Superior temporal gyrus (tissue), 1 donor: Measurements from ENCODE around the gene BRWD1.
A peak's percentile ranks its signal among the peaks of the same experiment; 100 is the strongest.

Experiments
- DNase-seq: peaks from one replicate; pipeline ENCODE4 v3.0.0-alpha.2; 2016; ENCODE audit errors: extremely low spot score

Gene BRWD1

DNA sequence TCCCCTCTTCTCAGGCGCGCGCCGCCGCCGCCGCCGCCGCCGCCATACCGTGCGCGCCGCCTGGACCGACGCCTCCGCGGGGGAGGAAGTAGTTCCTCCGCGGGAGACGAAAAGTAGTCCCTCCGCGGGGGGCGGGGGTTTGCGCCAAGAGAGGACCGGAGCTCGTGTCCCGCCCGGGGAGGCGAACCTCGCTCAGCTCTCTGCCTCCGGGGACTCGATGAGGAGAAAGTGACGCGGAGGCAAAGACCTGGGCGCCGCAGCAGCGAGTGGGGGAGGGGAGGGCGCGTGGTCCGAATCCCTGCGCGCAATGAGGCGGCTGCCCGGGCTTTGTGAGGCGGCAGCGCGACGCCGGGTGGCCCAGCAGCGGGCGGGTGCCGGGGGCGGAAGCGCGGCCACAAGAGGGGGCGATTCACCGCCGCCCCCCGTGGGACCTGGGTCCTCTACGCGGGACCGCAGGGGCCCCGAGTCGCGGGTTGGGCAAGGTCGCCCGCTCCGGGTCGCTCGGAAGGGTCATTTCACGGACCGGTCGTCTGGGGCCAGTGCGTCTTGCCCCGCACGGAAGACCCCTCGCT, at the start of gene BRWD1:
Gene BRWD1, minus strand, starts transcription at position 62 of the 572 bp plus-strand sequence. CDS start 141 bp downstream, outside the sequence.
- DNase-seq, result peak; percentile 76

DNA sequence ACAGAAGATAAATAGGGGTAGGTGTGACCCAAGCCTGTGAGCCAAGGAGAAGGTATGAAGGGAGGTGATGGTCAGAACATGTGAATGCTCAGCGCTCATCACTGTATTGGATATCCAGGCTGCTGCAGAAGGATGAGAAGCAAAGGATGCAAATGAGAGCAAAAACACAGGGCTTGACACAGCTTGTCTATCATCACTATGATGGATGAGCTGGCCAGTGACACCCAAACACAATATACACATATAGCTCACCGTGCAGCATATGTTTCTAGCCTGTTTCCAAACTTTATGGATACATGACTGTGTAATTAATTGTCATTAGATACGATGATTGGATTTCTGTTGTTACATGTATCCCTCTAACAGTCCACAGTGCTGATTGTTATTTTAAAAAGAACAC, 49.3 kb upstream of the BRWD1 start:
- no peak for DNase-seq

DNA sequence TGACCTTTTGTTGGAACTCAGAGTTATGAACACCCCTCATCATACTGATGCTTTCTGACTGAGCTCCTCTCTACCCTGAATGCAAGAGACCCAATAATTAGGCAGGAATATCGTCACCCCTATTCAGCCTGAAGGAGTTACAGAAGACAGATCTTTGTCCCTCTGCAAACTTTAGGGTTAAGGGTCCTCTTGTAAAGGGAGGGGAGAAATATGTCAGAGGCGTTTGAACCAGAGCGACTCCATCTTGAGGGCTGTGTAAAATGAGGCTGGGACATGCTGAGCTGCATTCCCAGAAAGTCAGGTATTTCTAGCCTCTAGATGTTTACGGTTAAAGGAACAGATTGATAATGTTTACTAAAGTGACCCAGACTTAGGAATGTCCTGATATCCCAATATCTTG, 46.0 kb upstream of the BRWD1 start:
- no peak for DNase-seq

DNA sequence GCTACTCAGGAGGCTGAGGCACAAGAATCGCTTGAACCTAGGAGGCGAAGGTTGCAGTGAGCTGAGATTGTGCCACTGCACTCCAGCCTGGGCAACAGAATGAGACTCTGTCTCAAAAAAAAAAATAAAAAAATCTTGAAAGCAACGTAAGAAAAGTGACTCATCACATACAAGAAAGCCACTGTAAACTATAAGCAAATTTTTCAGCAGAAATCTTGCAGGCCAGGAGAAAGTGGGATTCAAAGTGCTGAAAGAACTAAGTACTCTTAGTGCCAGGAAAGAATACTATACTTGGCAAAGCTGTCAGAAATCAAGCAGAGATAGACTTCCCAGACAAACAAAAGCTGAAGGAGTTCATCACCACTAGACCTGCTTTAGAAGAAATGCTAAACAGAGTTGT, 39.9 kb upstream of the BRWD1 start:
- DNase-seq, result no peak

DNA sequence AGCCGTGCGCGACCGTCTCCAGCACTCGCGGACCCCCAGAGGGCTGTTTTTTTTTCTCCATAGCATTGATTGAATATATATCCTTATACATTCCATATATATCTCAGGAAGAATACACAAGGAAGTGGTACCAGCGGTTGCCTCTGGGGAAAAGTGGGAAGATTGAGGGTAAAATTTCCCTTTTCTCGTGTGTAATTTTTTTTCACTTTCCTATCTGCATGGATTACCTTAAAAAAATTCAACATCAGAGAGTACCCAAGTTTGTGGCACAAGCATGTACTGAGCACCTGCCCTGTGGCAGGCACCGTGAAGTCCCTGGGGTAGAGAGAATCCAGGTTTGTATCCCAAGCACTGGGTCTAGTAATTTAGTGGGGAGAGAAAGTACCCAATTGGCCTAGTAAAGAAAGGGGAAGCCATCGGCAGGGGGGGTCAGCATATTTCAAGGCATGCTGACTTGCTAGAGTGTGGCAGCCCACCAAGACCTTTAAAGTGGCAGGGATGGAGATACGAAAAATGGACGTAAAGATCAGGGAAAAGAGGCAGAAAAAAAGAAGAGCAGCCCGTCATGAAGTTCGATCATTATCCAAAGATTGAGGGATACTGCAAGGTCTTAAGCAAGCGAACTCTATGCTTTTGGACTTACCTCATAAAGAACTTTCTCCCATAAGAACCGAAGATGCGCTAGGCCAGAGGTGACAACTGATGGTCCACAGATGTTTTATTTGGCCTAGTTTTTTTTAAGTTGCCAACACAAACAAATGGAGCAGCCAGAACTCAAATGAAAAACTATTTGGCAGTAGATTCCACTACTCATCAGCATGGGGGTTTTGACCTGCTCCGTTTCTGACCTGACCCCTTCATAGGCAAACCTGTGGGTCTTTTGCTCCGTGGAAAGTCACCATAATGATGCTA, 36.9 kb upstream of the BRWD1 start:
- DNase-seq, result no peak

DNA sequence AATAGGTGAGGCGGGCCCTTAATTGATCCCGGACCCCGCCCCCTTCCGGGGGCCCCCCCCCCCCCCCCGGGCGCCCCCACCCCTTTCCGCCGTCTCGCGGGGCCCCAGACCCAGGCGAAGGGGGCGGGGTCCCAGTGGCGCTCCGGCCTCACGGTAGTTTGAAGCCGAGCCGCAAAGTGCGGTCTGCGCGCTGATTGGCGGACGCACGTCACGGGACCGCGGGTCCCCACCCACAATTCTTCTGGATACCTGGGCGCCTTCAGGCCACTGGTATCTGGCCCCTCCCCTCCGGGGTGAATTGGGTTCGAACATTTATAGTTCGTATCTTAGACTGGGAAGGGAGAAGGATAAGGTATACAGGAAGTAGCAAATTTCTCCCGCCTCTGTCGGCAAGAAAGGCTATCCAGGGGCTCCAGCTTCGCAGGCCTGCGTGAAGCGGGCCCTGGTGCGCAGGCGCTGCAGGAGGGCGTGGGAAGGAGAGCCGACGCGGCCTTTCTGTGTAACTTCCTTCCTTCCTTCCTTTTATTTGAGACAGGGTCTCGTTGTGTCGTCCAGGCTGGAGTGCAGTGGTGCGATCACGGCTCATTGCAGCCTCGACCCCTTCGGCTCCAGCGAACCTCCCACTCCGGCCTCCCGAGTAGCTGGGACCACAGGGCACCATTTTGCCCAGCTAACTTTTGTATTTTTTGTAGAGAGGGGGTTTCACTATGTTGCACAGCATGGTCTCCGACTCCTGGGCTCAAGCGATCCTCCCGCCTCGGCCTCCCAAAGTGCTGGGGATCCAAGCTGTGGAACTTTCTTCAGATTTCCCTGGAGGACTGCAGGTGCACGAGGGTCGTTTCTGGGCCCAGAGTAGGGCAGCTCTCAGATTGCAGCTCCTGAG, 36.0 kb upstream of the BRWD1 start:
- peak; percentile 97 for DNase-seq

DNA sequence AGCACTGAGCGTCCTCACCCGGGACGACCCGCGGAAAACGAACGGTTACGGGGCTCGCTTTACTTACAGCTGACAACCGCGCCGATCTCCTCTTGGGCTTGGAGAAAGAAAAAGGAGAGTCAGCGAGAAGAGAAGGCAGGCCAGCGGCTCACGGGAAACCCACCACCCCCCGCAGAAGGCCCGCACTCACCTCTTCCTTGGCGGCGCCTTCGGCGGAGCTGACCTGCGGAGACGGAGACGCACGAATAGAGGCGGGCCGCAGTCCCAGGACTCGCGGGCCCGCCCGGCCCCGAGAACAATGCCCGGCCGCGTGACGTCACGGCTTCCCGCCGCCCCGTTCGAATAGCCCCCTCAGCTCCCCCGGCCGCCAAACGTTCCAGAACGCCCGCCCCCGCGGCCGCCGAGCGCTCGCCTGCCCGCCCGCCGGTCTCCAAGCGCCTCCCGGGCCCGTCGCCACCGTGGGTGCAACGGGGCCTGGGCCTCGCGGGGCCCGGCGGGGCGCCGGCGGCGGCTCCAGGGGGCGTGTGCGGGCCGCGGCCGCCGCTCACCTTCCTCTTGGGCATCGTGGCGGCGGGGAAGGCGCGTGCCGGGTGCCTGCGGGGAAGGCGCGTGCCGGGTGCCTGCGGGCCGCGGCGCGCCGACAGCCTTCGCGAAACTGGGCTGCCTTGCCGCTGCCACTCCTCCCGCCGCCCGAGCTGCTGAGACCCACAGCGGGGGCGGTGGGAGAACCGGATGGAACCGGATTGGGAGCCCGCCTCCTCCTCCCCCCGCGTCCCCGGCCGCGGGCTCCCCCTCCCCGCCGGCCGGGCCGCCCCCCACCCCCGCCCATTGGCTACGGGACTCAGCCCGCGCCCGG, 35.2 kb upstream of the BRWD1 start, which contains the start of gene HMGN1:
Gene HMGN1, minus strand, starts transcription at position 734 of the 856 bp plus-strand sequence. Its CDS starts 171 bp downstream, at position 563.
- DNase-seq, result peak; percentile 71

DNA sequence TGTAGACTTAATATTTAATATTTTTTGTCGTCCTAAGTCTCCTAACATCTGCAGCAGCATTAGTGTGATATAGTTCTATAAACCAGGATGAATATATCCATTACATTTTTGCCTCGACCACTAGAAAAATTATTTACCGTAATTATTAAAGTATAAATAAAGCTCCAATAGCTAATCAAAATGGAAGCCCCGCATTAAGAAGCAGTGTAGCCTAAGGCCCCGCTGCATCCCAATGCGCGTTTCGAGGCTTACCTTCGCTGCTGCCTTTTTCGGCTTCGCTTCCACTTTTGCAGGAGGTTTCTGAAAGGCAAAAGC, 34.6 kb upstream of the BRWD1 start:
- DNase-seq, result no peak

DNA sequence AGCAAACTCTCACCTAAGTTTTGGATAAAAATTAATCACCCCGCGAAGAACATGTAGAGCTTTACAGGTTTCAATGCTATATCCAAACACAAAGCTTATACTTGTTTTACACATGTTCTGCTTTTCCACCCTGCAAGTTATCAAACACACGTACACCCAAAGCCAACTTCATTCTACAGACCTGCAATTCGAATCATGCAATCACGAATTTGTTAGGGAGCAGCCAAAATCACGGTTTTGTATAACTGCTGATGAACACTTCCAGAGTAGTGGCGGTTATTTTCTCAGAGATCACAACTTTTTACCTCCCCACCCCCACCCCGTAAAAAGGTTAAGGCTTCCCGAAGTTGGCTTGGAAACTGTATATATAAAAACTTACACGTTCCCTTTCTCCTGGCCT, 34.1 kb upstream of the BRWD1 start:
- DNase-seq, result no peak

DNA sequence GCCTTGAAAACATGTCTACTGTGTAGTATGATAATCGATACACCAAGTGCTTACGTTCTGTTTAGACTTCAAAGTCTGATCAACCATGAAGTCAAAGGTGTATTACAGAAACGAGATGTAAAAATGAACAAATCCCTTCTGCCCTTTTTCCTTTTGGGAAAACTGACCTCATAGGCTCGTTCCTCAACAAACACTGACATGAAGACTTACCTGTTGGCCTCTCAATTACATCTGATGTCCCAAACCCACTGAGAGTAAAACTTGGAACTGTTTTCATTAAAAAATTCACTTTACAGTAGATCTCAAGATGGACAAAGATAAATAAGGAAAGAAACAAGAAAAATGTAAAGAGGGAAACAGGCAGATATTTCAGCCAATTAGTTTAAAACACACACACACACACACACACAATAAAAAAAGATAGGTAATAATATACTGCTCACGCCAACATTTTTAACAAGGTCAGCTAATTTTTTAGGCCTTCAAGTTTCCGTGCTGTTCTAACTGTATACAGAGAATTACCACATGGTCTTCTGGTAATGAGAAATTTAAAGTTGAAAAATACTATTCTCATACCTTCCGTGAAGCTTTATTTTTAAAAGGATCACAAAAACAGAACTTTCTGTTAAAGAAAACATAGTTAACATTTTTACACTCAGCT, 33.4 kb upstream of the BRWD1 start:
- DNase-seq, result no peak

DNA sequence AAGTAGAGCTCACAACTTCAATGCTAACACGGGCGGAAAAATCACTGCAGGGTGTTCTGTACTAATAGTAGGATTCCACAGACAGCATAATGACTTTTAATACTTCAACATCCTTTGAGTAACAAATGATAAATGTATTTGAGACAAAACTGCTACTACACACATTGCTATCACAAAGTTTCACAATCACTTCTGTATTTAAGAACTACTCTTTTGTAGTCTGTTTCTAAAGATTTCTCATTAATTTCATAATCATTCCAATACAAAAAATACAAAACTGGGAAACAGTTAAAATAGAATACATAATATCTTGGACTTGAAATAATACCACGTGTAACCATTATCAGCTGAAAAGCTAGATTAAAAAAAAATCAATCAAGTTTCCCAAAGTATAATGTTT, 32.8 kb upstream of the BRWD1 start:
- no peak for DNase-seq

DNA sequence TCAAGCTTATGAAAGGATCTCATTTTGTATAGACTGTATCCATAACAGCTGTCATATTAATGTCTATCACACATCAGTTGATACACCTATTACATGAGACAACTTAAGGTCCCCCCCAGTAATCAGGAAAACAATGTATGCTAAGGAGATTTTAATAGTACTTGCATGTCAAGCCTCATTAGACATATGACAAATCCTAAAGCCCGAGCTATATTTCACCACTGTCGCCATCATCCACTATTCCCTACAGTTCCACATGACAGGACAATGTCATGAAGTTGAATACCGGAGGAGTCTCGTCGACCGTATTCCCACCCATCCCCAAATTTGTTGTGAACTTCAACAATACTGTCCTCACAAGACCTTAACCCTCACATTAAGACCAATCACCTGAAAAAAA, 32.0 kb upstream of the BRWD1 start:
- no peak for DNase-seq

DNA sequence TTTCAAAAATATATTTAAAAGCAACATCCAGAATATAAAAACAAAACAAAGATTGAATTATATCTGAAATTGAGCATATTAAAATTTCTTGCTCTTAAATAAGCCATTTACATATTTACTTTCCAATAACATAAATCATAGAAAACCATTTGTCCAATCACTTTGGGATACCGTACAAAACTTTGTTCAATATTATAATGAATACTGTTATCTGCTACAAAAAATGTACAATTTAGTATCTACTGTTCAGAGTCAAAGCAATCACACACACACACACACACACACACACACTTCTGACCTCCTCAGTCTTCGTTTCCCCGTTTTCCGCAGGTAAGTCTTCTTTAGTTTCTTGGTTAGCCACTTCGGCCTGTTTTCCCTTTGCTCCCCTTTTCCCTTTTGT, 31.4 kb upstream of the BRWD1 start:
- DNase-seq, result no peak

DNA sequence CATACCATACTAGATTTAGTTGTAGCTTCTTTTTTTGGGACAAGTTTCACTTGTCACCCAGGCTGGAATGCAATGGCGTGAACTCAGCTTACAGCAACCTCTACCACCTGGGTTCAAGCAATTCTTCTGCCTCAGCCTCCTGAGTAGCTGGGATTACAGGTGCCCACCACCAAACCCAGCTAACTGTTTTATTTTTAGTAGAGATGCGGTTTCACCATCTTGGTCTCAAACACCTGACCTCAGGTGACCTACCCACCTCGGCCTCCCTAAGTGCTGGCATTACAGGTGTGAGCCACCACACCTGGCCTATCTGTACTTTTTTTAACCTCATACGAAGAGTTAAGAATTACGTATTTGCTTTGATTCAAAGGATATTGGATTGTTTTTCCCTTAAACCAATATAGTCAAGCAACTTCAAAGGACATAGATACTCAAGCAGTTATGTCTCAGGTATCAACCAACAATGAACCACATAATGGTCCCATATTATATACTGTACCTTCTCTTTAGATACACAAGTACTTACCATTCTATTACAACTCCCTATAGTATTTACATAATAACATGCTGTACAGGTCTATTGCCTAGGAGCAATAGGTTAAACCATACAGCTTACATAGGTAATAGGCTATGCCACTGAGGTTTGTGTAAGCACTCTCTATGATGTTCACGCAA, 28.0 kb upstream of the BRWD1 start:
- DNase-seq, result no peak

DNA sequence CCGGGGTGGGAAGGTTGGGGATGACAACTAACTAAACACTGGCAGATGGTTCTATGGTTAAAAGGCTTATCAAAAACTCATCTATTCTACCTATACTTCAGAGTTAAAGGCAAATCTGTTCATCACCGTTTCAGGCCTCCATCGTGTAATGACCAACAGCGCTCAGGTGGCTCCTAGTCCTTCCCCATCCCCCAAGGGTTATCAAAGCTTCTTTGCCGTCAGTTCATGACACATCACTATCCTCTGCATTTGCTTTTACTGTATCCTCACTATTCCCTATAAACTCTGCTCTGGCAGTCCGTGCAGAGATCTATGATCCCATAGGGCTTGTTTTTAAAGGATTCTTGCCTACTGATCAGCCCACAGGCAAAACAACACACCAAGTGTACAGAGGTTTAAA, 27.3 kb upstream of the BRWD1 start:
- no peak for DNase-seq

DNA sequence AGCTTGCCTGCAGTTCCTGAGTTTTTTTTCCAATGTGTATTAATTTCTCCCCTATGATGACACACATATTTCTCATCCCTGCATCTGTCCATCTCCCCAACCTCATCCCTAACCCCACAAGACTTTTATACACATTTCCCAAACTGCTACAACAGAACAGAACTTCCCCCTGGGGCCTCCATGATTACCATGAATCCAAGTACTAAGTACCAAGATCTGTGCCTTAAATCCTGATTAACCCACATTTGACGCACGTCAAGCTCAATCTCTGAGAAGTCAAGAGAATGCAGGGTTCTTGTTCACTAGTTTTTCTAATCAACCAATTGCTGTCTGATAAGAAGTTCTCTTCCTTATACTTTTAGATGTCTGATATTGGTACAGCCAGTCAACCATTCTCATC, 25.8 kb upstream of the BRWD1 start:
- DNase-seq, result no peak

DNA sequence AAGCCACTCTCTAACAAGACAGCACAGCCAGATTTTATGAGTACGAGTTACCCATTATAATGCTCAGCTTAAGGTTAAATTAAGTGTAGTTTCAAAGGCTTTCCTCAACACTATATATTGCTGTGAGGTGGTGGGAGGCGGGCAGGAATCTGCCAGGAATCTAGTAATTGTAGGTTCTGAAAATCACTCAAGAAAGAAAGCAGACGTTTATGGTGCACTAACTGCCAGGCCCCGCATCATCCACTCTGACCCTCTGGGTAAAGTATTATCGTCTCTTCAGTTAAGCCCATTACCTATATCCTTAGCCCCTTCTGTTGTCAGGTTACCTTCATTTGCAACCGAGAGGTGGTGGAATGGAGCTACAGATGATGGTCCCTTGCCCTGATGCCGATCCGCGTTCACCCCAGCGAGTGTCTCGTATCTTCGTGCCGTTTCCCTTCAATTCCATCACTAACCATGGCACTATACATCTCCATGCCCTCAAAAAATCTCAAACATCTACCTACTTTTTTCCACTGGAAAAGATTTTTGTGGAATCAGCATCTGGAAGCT, 23.1 kb upstream of the BRWD1 start:
- DNase-seq, result no peak

DNA sequence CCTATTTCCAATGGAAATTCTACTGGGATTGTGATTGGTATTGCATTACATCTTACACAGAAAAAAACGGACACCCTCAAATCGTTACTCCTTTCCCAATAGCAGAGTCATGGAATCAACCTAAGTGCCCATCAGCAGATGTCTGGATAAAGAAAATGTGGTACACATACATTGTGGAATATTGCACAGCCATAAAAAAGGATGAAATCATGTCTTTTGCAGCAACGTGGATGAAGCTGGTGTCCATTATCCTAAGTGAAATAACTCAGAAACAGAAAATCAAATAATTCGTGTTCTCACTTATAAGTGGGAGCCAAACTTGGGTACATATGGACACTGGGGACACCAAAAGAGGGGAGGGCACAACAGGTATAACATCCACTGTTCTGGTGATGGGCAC, 21.2 kb upstream of the BRWD1 start:
- DNase-seq, result no peak

DNA sequence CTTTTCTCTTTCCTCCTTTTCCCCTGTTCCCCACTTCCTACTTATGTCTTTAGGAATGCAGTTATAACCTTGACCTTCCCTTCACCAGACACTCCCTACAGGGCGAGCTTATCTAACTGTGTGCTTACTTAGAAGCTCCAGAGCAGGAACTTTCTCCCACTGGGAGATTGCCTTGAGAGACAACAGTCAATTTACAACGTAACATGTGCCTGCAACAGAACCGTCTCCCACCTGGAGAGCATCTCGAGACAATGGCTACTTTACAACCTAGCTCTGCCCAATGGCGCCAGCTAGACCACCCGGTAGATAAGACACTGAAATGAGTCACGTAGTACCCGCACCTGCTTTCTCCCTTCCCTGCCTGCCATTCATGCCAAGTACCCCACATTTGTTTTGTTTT, 18.7 kb upstream of the BRWD1 start:
- no peak for DNase-seq

DNA sequence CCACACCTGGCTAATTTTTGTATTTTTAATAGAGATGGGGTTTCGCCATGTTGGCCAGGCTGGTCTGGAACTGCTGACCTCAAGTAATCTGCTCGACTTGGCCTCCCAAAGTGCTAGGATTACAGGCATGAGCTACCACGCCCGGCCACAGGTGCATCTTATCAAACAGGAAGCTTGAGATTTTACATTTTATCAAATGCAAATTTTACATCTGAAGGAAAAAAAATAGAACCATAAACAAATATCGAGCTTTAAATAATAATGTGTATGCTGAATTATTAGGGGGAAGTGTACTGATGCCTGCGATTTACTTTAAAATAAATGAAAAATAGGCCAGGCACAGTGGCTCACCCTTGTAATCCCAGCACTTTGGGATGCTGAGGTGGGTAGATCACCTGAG, 16.6 kb upstream of the BRWD1 start:
- no peak for DNase-seq
